Activated CD4-positive, alpha-beta T cell treated with anti-CD3 and anti-CD28 coated beads, Interleukin-2, amount 50 U/mL, for 16 hours (primary cell): ENCODE measurements around the gene KCNQ4.

Experiments
- DNase-seq: peaks from one replicate; pipeline ENCODE4 v3.0.0-alpha.2; 2020

Gene KCNQ4

GRCh38 chr1:40870135-40870728 lies 86.6 kb downstream of the KCNQ4 start:
- no peak for DNase-seq

GRCh38 chr1:40872276-40872675 lies 88.7 kb downstream of the KCNQ4 start:
- DNase-seq: no peak

- no peak for DNase-seq
Observed at GRCh38 chr1:40873863-40874472, 90.4 kb downstream of the KCNQ4 start.

GRCh38 chr1:40876436-40876761 lies 92.8 kb downstream of the KCNQ4 start:
- DNase-seq: no peak

- no peak for DNase-seq
Observed at GRCh38 chr1:40876891-40877290, 93.3 kb downstream of the KCNQ4 start.

GRCh38 chr1:40877698-40878097 lies 94.1 kb downstream of the KCNQ4 start:
- no peak for DNase-seq

- no peak for DNase-seq
Observed at GRCh38 chr1:40878906-40879305, 95.3 kb downstream of the KCNQ4 start.

- DNase-seq: no peak
Observed at GRCh38 chr1:40879482-40880175, 96.0 kb downstream of the KCNQ4 start.

GRCh38 chr1:40880813-40881549 lies 97.4 kb downstream of the KCNQ4 start:
- no peak for DNase-seq

GRCh38 chr1:40884055-40884795 lies 100.6 kb downstream of the KCNQ4 start:
- no peak for DNase-seq

GRCh38 chr1:40886318-40887011 lies 102.9 kb downstream of the KCNQ4 start:
- DNase-seq: no peak

- DNase-seq: no peak
Observed at GRCh38 chr1:40887012-40887378, 103.4 kb downstream of the KCNQ4 start.

GRCh38 chr1:40887652-40888051 lies 104.1 kb downstream of the KCNQ4 start:
- no peak for DNase-seq
